ENCODE measurements around the gene IFNAR1. TPM values are rescaled to one million over a fixed set of nuclear protein-coding genes. Genes with fewer than 3 reads are reported as not detected.

IFNAR1 gene
- total and polyA plus RNA-seq, 2 donors (not counting 3 experiments of a cell fraction or from before 2014, with no cell fraction given): 16.2 to 47.8 TPM

DNA sequence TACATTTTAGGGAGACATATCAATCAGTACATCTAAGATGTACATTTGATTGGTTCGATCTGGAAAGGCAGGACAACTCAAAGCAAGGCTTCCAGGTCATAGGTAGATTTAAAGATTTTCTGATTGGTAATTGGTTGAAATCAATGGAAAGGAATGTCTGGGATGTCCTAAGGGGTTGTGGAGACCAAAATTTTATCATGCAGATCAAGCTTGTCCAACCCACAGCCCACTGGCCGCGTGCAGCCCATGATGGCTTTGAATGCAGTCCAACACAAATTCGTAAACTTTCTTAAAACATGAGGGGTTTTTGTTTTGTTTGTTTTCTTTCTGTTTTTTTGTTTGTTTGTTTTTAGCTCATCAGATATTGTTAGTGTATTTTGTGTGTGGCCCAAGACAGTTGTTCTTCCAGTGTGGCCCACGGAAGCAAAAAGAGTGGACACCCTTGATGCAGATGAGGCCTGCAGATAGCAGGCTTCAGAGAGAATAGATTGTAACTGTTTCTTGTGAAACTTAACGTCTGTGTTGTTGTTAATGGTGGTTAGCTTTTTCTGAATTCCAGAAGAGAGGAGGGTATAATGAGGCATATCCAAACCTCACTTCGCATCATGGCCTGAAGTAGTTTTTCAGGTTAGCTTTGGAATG, 3.1 kb downstream of the IFNAR1 start:
- no peak overlapping the region for H2AFZ ChIP-seq (ENCODE audit: low read depth, low read length)
- H3K4me3 ChIP-seq (replicated peaks in 1 of 3; ENCODE audit: insufficient read depth in 1 of 3, low read depth in 1 of 3, low read length in 3 of 3): no peak overlapping the region
- intact Hi-C loops (cut with micrococcal nuclease) (no loop called here), dilution Hi-C loops (cut with MboI; ENCODE audit: extremely low pct_ligation_motif_present, low sequenced_read_pairs) (no loop called here)
- no peak for DNase-seq (ENCODE audit: low read depth, low spot score)
- no peak for FAIRE-seq
- peaks cover 54% of the 10 kb centered on the region for H3K79me2 ChIP-seq (ENCODE audit: control insufficient read depth, insufficient read depth, low read length)
- H3K27ac ChIP-seq (ENCODE audit: insufficient read depth, low read depth, low read length): no peak overlapping the region
- CTCF ChIA-PET: interaction anchor here (1.0 to 4.2 kb wide), 3 partner anchors 33 to 36 kb away, joined by 3 to 19 read pairs (median 5); no protein-coding TSS in a partner anchor
- no peaks in the 10 kb centered on the region for H3K27me3 ChIP-seq (ENCODE audit: control insufficient read depth in 2 of 2, insufficient read depth in 2 of 2, low read length in 2 of 2)
- POLR2A ChIA-PET: no interaction called here
- no peak for TF ChIP-seq FOS (IDR thresholded peaks at IDR 0.05; ENCODE audit: borderline replicate concordance, insufficient read depth, low read length)
- H3K36me3 ChIP-seq (ENCODE audit: control insufficient read depth in 2 of 2, extremely low read depth in 1 of 2, insufficient read depth in 2 of 2, low read length in 2 of 2): peaks cover 0 to 2% of the 10 kb centered on the region in 2 experiments
- no peaks in the 10 kb centered on the region for H3K9me1 ChIP-seq (replicated peaks; ENCODE audit: control insufficient read depth, extremely low read depth, insufficient read depth, low read length)
- BruUV-seq (replicated peaks): no TSS peak
- no peaks in the 10 kb centered on the region for H3K9me3 ChIP-seq (replicated peaks; ENCODE audit: control insufficient read depth, insufficient read depth, low read length)
- peaks cover 3% of the 10 kb centered on the region for H4K20me1 ChIP-seq (replicated peaks; ENCODE audit: control insufficient read depth, extremely low read depth, insufficient read depth, low read length)
- H3K4me2 ChIP-seq (ENCODE audit: insufficient read depth, low read length): no peak overlapping the region
- no peak overlapping the region for H3K9ac ChIP-seq (replicated peaks; ENCODE audit: extremely low read depth, insufficient read depth, low read length)
- peaks cover 11% of the 10 kb centered on the region for H3K4me1 ChIP-seq (ENCODE audit: control insufficient read depth, extremely low read depth, insufficient read depth, low read length)

DNA sequence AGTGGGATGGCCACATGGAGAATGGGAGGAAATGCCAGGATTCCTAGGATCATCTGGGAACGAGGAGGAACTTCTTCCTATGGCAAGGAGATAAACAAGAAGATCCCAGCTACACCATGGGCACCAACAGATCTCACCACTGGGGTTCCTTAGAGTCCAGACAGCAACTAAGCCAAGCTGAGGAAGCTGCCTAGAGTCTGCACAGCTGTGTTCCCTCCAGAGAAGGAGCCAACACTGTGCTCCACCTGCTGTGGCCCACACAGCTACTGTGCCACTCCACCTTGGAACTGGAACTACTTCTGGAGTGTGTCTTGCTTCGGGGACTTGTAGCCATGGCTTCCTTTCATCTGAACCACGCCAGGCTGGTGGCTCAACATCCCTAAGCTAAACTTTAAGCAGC, 6.0 kb downstream of the IFNAR1 start:
- no peak for FAIRE-seq
- H3K9ac ChIP-seq (replicated peaks; ENCODE audit: extremely low read depth, insufficient read depth, low read length): no peak overlapping the region
- CTCF ChIA-PET: interaction anchor here (0.9 to 4.2 kb wide), 4 partner anchors 31 to 160 kb away, joined by 3 to 19 read pairs (median 4); no protein-coding TSS in a partner anchor
- intact Hi-C loops (cut with micrococcal nuclease) (no loop called here), dilution Hi-C loops (cut with MboI; ENCODE audit: extremely low pct_ligation_motif_present, low sequenced_read_pairs) (no loop called here)
- TF ChIP-seq, protein P1, sequence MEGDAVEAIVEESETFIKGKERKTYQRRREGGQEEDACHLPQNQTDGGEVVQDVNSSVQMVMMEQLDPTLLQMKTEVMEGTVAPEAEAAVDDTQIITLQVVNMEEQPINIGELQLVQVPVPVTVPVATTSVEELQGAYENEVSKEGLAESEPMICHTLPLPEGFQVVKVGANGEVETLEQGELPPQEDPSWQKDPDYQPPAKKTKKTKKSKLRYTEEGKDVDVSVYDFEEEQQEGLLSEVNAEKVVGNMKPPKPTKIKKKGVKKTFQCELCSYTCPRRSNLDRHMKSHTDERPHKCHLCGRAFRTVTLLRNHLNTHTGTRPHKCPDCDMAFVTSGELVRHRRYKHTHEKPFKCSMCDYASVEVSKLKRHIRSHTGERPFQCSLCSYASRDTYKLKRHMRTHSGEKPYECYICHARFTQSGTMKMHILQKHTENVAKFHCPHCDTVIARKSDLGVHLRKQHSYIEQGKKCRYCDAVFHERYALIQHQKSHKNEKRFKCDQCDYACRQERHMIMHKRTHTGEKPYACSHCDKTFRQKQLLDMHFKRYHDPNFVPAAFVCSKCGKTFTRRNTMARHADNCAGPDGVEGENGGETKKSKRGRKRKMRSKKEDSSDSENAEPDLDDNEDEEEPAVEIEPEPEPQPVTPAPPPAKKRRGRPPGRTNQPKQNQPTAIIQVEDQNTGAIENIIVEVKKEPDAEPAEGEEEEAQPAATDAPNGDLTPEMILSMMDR (IDR thresholded peaks at IDR 0.05; ENCODE audit: extremely low read depth in 1 of 2, insufficient read depth in 1 of 2, low read depth in 1 of 2, low read length in 2 of 2): no peak
- TF ChIP-seq, protein P2, sequence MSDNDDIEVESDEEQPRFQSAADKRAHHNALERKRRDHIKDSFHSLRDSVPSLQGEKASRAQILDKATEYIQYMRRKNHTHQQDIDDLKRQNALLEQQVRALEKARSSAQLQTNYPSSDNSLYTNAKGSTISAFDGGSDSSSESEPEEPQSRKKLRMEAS (IDR thresholded peaks at IDR 0.05; ENCODE audit: insufficient read depth, insufficient read length): no peak
- no peak for TF ChIP-seq EZH2 (IDR thresholded peaks at IDR 0.05; ENCODE audit: borderline replicate concordance, low read depth, low read length, severe bottlenecking)
- no peak for TF ChIP-seq FOS (IDR thresholded peaks at IDR 0.05; ENCODE audit: borderline replicate concordance, insufficient read depth, low read length)
- no peak for TF ChIP-seq JUN (IDR thresholded peaks at IDR 0.05; ENCODE audit: borderline replicate concordance, insufficient read depth, insufficient read length, low read depth)
- TF ChIP-seq POLR2AphosphoS5 (IDR thresholded peaks at IDR 0.05; ENCODE audit: insufficient read depth, low read depth, low read length): no peak
- no peak for TF ChIP-seq POLR2A (IDR thresholded peaks at IDR 0.05; ENCODE audit: low read depth, low read length)
- no peak for TF ChIP-seq MYC (IDR thresholded peaks at IDR 0.05; ENCODE audit: low read depth, low read length)
- no peak for TF ChIP-seq GATA2 (IDR thresholded peaks at IDR 0.05; ENCODE audit: insufficient read depth, insufficient read length, low read depth, low read length)
- no peaks in the 10 kb centered on the region for H3K9me1 ChIP-seq (replicated peaks; ENCODE audit: control insufficient read depth, extremely low read depth, insufficient read depth, low read length)
- POLR2A ChIA-PET: no interaction called here
- H3K36me3 ChIP-seq (ENCODE audit: control insufficient read depth in 2 of 2, extremely low read depth in 1 of 2, insufficient read depth in 2 of 2, low read length in 2 of 2): peaks cover 0 to 3% of the 10 kb centered on the region in 2 experiments
- BruUV-seq (replicated peaks): no TSS peak
- peaks cover 5% of the 10 kb centered on the region for H3K4me1 ChIP-seq (ENCODE audit: control insufficient read depth, extremely low read depth, insufficient read depth, low read length)
- H3K79me2 ChIP-seq (ENCODE audit: control insufficient read depth, insufficient read depth, low read length): peaks cover 54% of the 10 kb centered on the region
- H3K4me3 ChIP-seq (replicated peaks in 1 of 3; ENCODE audit: insufficient read depth in 1 of 3, low read depth in 1 of 3, low read length in 3 of 3): no peak overlapping the region
- no peaks in the 10 kb centered on the region for H3K27me3 ChIP-seq (ENCODE audit: control insufficient read depth in 2 of 2, insufficient read depth in 2 of 2, low read length in 2 of 2)
- H4K20me1 ChIP-seq (replicated peaks; ENCODE audit: control insufficient read depth, extremely low read depth, insufficient read depth, low read length): peaks cover 6% of the 10 kb centered on the region
- DNase-seq (ENCODE audit: low read depth, low spot score): no peak
- no peak overlapping the region for H3K27ac ChIP-seq (ENCODE audit: insufficient read depth, low read depth, low read length)
- H3K9me3 ChIP-seq (replicated peaks; ENCODE audit: control insufficient read depth, insufficient read depth, low read length): no peaks in the 10 kb centered on the region
- H2AFZ ChIP-seq (ENCODE audit: low read depth, low read length): no peak overlapping the region
- no peak overlapping the region for H3K4me2 ChIP-seq (ENCODE audit: insufficient read depth, low read length)
